ENCODE measurements around the gene ATG3. TPM values are rescaled to one million over a fixed set of nuclear protein-coding genes. Genes with fewer than 3 reads are reported as not detected.

Gene ATG3
- total and polyA plus RNA-seq, 2 experiments from 2014 or later = 68.1 to 93.9 TPM

DNA sequence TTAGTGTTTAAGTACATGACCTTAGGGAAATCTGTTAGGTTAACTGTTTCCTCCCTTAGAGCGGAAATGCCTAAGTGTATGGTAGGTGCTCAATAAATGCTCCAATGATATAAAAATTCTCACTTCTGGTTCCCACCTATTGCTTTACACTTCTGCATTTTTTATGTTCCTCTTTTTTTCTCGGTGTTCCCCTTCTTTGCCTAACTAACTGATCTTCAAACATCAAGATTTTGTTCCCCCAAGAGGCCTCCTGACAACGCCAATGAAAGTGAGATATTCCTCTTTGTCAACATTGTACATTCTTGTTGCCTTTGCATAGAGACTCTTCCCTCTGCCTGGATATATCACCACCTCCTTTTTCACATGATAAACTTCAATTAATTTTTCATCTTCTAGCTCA is 17.5 kb upstream of the ATG3 start:
- Histone ChIP-seq H4K20me1 (replicated peaks; ENCODE audit: insufficient read depth) (no peaks in the 10 kb centered on the region), H3K4me2 (no peak overlapping the region), H3K9me2 (ENCODE audit: insufficient read depth) (no peaks in the 10 kb centered on the region)

More for the DNA sequence above, 17.5 kb upstream of the ATG3 start:
- Histone ChIP-seq H3F3A (replicated peaks; ENCODE audit: low read depth) (no peaks in the 10 kb centered on the region), H2AFZ (no peak overlapping the region), H3K36me3 (ENCODE audit: insufficient read depth) (peaks cover 3% of the 10 kb centered on the region; the same call in 1 of the 2 replicates), H3K27ac (ENCODE audit: low read depth) (no peak overlapping the region), H3K27me3 (ENCODE audit: insufficient read depth) (no peaks in the 10 kb centered on the region), H3K4me3 (no peak overlapping the region), H3K79me2 (replicated peaks; ENCODE audit: insufficient read depth) (no peaks in the 10 kb centered on the region), H3K4me1 (ENCODE audit: insufficient read depth) (peaks cover 20% of the 10 kb centered on the region)
- Mint-ChIP-seq H3K36me3 (ENCODE audit: low read depth) (peaks cover 12% of the 10 kb centered on the region; the same call in 2 of the 3 replicates), H3K27me3 (ENCODE audit: insufficient read depth, low read depth, poor library complexity) (no peaks in the 10 kb centered on the region), H3K4me1 (peaks cover 12% of the 10 kb centered on the region; the same call in 2 of the 3 replicates), H3K9me3 (no peaks in the 10 kb centered on the region; the same call in 2 of the 3 replicates), H3K4me3 (no peak overlapping the region), H3K27ac (no peak overlapping the region)
- no peak for ATAC-seq
- TF ChIP-seq STAT1 (IDR thresholded peaks at IDR 0.05; ENCODE audit: unreplicated experiment) (no peak), NANOG (IDR thresholded peaks at IDR 0.05; ENCODE audit: borderline replicate concordance) (no peak), ETS1 (IDR thresholded peaks at IDR 0.05) (no peak), CTCF (conservative IDR thresholded peaks at IDR 0.05; ENCODE audit: low read depth in 2 of 2) (no peak), ZNF114 (CRISPR knock-in tag; IDR thresholded peaks at IDR 0.05) (no peak), JUNB (IDR thresholded peaks at IDR 0.05; ENCODE audit: unreplicated experiment) (no peak), EZH2phosphoT487 (IDR thresholded peaks at IDR 0.05; ENCODE audit: unreplicated experiment) (no peak), REST (IDR thresholded peaks at IDR 0.05; ENCODE audit: unreplicated experiment) (no peak), ZNF331 (CRISPR knock-in tag; IDR thresholded peaks at IDR 0.05; ENCODE audit: low read depth) (no peak), CREB1 (CRISPR knock-in tag; IDR thresholded peaks at IDR 0.05; ENCODE audit: low read depth) (no peak), ZNF462 (CRISPR knock-in tag; IDR thresholded peaks at IDR 0.05) (no peak), POLR2AphosphoS5 (IDR thresholded peaks at IDR 0.05; ENCODE audit: low read depth) (no peak), EZH2 (IDR thresholded peaks at IDR 0.05; ENCODE audit: low read depth, unreplicated experiment) (no peak)
- DNase-seq (ENCODE audit: low spot score) = no peak

All from GM23338 (cell line).